GM12875 (cell line): Measurements from ENCODE around the gene PSTPIP2.

Experiments
- H3K4me3 ChIP-seq: one replicate; pipeline ENCODE4 v1.5.1; 2011; ENCODE audit warnings: low read depth, low read length, control low read depth
- TF ChIP-seq, protein P1 (sequence below): IDR thresholded peaks from 2 replicates; pipeline ENCODE4 v1.5.1; 2011; ENCODE audit warnings: low read depth, mild to moderate bottlenecking, control low read depth, inconsistent platforms, low read length, moderate library complexity, borderline replicate concordance; ENCODE audit not compliant: insufficient read depth

Gene PSTPIP2

DNA sequence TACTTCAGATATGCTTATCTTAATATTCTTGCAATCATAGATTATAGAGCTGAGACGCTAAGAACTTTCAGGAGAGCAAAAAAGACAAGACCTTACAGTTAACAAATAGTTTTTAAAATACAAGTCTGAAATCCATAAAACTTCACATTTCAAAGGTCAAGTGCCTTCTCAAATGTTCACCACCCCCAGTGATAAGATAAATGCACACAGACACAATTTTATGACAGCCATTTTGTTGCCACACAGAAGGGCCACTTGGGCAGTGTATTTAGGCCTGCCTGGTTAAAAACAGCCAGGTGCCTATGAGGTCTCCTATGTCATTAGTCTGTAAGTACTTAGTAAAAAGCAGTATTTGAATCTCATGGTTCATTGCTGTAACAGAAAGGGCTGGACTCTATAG, 8.1 kb upstream of the PSTPIP2 start:
- no peak overlapping the region for H3K4me3 ChIP-seq
- TF ChIP-seq, protein P1, sequence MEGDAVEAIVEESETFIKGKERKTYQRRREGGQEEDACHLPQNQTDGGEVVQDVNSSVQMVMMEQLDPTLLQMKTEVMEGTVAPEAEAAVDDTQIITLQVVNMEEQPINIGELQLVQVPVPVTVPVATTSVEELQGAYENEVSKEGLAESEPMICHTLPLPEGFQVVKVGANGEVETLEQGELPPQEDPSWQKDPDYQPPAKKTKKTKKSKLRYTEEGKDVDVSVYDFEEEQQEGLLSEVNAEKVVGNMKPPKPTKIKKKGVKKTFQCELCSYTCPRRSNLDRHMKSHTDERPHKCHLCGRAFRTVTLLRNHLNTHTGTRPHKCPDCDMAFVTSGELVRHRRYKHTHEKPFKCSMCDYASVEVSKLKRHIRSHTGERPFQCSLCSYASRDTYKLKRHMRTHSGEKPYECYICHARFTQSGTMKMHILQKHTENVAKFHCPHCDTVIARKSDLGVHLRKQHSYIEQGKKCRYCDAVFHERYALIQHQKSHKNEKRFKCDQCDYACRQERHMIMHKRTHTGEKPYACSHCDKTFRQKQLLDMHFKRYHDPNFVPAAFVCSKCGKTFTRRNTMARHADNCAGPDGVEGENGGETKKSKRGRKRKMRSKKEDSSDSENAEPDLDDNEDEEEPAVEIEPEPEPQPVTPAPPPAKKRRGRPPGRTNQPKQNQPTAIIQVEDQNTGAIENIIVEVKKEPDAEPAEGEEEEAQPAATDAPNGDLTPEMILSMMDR = no peak

DNA sequence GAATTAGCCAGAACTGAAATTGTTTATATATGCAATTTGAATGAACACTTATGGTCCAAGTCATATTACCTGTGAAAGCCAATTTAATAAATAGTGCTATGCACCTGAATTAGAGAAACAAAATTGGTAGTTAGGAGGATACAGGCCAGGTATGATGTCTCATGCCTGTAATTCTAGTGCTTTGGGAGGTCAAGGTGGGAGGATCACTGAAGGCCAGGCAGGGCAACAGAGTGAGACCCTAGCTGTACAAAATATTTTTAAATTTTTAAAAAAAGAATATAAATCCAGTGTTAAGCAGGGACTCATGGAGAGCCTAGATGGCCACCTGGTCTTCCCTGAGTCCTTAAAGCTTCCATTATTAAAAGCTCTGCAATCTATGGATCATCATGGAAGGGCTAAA, 7.3 kb upstream of the PSTPIP2 start:
- H3K4me3 ChIP-seq = no peak overlapping the region

DNA sequence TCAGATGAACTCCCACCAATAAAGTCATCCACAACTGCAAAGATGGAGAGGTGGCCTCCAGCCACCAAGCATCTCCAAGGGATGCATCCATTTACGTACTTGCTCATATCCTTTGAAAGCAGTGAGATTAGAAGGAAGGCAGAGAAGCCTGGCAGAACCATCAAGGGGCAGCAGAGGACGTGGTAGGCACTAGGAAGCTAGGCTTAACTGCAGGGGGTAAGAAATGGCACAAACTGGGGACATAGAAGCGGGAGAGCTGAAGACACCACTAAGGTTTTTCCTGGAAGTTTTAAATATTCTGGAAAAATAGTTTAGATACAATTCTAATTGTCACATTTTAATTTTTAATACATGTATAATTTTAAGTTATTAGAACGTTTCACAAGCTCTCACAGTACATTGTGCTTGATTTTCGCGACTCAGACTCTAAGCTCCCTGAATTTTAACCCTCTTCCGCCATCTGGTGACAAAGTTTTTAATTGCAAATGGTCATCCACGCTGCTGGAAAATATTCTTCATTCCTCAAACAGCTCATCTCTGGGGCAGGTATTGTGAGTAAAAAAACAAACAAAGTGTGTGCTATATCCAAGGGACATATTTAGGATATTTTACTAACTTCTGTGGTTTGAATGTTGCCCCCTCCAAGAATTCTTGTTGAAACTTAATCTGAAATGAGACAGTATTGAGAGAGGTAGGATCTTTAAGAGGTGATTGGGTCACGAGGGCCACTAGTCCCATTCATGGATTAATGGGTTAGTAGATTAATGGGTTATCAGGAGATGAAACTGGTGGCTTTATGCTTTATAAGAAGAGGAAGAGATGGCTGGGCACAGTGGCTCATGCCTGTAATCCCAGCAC, 1.6 kb upstream of the PSTPIP2 start:
- no peak overlapping the region for H3K4me3 ChIP-seq
- TF ChIP-seq, protein P1 = peak; percentile 31; the same call in 1 of the 2 replicates

More for the DNA sequence above, 7.3 kb upstream of the PSTPIP2 start:
- TF ChIP-seq, protein P1 = no peak

DNA sequence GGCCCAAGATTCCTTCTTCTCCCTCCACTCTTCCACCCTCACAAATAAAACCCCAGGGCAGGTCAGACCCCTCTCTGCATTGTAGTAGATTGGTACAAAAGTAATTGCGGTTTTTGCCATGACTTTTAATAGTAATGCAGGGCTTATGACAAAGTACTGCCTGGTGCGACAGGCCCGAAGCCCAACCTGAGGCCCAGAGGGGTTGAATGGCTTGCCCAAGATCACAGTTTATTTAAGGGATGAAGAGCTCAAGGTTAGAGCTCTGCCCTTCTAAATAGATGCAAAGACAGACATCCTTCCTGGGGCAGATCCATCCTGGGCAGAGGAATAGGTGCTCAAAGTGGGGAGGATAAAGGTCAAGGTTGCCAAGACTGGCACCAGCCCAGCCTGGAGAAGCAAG, 899 bp upstream of the PSTPIP2 start:
- H3K4me3 ChIP-seq = no peak overlapping the region

DNA sequence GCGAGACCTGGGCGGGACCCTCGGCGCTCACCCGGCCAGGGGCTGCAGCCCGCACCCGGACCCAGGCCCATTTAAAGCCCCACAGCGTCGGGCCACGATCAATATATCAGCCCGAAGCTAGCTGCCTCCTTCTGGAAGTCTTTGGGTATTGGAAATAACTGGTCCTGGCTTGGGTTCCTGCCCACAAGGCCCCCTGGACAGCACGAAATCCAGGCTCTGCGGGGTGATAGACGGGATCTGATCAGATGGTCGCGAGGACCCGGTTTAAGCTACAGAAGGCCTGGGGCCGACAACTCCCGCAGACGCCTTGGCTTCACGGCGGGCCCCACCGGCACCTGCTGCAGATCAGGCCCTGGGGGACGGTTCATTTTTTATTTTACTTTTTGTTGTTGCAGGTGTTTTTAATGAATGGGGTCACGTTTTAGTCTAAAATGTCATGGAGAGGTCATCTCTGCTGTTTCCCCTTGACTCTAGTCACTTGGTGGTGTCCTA, 362 bp upstream of the PSTPIP2 start:
- TF ChIP-seq, protein P1 = no peak
- peak overlapping the region; percentile 97 for H3K4me3 ChIP-seq

More for the DNA sequence above, 899 bp upstream of the PSTPIP2 start:
- TF ChIP-seq, protein P1 = no peak

DNA sequence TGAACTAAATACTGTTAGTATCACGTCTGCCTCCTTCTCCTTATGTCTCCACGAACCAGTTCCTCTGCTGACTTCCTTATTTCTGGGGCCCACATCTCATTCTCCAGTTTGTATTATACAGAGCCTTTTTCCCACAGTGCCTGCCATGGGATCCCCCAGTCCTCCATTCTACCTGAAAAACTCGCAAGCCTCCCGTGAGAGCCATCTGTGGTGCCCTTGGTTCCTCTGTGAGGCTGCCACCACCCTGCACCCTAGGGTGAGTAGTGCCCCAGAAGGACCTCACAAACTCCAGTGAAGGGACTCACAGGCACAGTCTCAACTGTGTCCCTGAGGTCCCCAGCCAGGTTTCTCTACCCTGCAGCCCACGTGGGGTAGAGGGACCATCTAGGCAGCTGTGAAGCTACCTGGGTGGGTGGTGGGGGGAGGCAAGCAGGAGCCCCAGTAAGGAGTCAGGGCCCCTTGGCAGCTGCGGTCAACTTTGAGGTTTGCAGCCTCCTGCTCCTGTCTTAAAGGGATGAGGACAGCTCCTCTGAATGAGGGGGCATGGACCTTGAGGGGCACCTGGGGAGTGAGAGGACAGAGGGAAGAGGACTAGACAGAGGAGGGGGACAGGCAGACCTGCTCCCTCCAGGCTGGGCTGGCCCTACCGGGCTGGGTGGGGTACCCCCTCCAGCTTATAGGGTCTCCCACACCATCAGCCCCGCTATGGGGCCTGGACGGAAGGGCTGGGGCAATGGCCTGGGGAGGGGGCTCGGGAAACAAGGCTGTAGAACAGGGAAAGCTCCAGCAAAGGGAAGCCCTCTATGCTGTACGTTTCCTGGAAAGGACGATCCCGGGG, 1.0 kb downstream of the PSTPIP2 start:
- peak overlapping the region; percentile 97 for H3K4me3 ChIP-seq
- TF ChIP-seq, protein P1 = no peak

DNA sequence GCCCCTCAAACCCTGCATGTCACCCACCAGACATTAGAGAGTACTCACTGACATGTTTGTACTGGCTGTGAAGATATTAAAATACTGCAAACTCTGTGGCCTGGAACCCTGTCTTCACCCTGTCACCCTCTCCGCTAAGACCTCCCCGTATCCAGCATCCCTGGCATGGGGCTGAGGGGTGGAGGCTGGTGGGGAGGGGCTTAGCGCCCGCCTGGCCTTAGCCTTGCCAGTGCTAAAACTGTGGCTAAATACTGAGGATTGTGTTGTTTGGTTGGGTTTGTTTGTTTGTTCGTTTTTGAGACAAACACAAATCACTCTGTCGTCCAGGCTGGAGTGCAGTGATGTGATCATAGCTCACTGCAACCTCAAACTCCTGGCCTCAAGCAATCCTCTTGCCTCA, 1.8 kb downstream of the PSTPIP2 start:
- TF ChIP-seq, protein P1 = no peak
- H3K4me3 ChIP-seq = peak overlapping the region; percentile 97
